ENCODE results near the gene GRPEL1. TPM values are rescaled to one million over a fixed set of nuclear protein-coding genes. Genes with fewer than 3 reads are reported as not detected.

Gene GRPEL1
- polyA plus RNA-seq, 1 donor from 2014 or later = 28.5 TPM

GRCh38 chr4:7073059-7073458 is 5.2 kb upstream of the GRPEL1 start:
- Histone ChIP-seq H3K9ac (ENCODE audit: low read length) (no peak overlapping the region), H3K9me2 (ENCODE audit: insufficient read depth, low read length) (no peaks in the 10 kb centered on the region), H3K27ac (ENCODE audit: low read length) (no peak overlapping the region), H3K36me3 (ENCODE audit: insufficient read depth, low read length) (no peaks in the 10 kb centered on the region), H2AFZ (ENCODE audit: low read depth, low read length) (no peak overlapping the region), H3K4me2 (ENCODE audit: low read length) (no peak overlapping the region), H3K9me3 (ENCODE audit: low read length) (no peaks in the 10 kb centered on the region), H3F3A (ENCODE audit: insufficient read depth, low read length, poor library complexity, severe bottlenecking) (no peaks in the 10 kb centered on the region), H4K20me1 (ENCODE audit: insufficient read depth) (no peaks in the 10 kb centered on the region), H3K27me3 (ENCODE audit: insufficient read depth, low read depth, low read length) (no peaks in the 10 kb centered on the region), H3K79me2 (replicated peaks; ENCODE audit: insufficient read depth, low read length) (no peaks in the 10 kb centered on the region), H3K4me3 (ENCODE audit: low read length) (no peak overlapping the region)
- TF ChIP-seq CTCF (IDR thresholded peaks at IDR 0.05; ENCODE audit: poor library complexity, severe bottlenecking) (no peak), RAD21 (conservative IDR thresholded peaks at IDR 0.05) (no peak), EZH2 (IDR thresholded peaks at IDR 0.05; ENCODE audit: borderline replicate concordance, insufficient read depth, low read length, poor library complexity, severe bottlenecking) (no peak)

- Histone ChIP-seq H3F3A (ENCODE audit: insufficient read depth, low read length, poor library complexity, severe bottlenecking) (no peaks in the 10 kb centered on the region), H3K36me3 (ENCODE audit: insufficient read depth, low read length) (no peaks in the 10 kb centered on the region), H3K4me3 (ENCODE audit: low read length) (no peak overlapping the region), H4K20me1 (ENCODE audit: insufficient read depth) (no peaks in the 10 kb centered on the region), H3K27ac (ENCODE audit: low read length) (no peak overlapping the region), H3K79me2 (replicated peaks; ENCODE audit: insufficient read depth, low read length) (peaks cover 12% of the 10 kb centered on the region), H3K9me2 (ENCODE audit: insufficient read depth, low read length) (no peaks in the 10 kb centered on the region), H3K9ac (ENCODE audit: low read length) (no peak overlapping the region), H3K4me2 (ENCODE audit: low read length) (no peak overlapping the region), H2AFZ (ENCODE audit: low read depth, low read length) (no peak overlapping the region), H3K9me3 (ENCODE audit: low read length) (no peaks in the 10 kb centered on the region), H3K27me3 (ENCODE audit: insufficient read depth, low read depth, low read length) (no peaks in the 10 kb centered on the region)
- TF ChIP-seq REST (IDR thresholded peaks at IDR 0.05; ENCODE audit: borderline replicate concordance) = no peak
- peak; percentile 37 for TF ChIP-seq MXI1 (conservative IDR thresholded peaks at IDR 0.05; ENCODE audit: poor library complexity, severe bottlenecking)
- peak; percentile 93 for TF ChIP-seq SMC3 (conservative IDR thresholded peaks at IDR 0.05; ENCODE audit: poor library complexity)
- peak; percentile 88 for TF ChIP-seq RAD21 (conservative IDR thresholded peaks at IDR 0.05)
- TF ChIP-seq CTCF (IDR thresholded peaks at IDR 0.05; ENCODE audit: poor library complexity, severe bottlenecking) = peak; percentile 95
- no peak for TF ChIP-seq POLR2AphosphoS5 (IDR thresholded peaks at IDR 0.05)
Measured at GRCh38 chr4:7070729-7071511, 3.1 kb upstream of the GRPEL1 start.

Measured in neural cell (in vitro differentiated cells).